Suppressor macrophage treated with lipopolysaccharide for 4 hours (primary cell): ENCODE data around the gene MRPL17.

ENCODE experiments used
- DNase-seq: peaks from one replicate; pipeline ENCODE4 v3.0.0-alpha.2; 2020

The MRPL17 gene

DNA sequence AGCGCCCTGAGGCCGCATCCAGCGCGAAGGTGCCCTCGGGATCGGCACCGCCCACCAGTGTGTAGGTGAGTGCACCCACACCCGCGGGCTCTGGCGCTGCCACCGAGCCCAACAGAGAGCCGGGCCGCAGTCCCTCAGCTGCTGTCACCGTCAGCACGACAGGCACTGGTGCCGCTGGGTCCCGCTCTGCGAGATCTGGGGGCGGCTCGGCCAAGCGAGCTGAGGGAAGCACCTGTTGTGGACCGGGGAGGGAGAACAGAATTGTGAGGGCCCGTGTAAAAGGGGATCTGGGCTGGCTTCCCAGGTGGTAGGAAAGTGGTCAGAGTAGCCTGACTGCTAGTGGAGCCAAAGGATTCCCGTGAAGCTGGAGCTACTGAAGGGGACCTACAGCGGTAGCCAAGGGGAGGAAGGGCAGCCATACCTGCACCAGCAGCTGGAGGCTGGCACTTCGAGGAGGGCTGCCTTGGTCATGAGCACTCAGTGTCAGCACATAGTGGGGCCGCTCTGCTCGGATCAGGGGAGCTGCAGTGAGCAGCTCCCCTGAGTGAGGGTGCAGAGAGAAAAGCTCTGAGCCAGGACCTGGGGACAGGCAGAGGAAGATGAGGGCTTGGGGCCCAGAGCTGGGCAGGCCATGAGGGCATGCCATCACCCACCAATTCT, 52.4 kb downstream of the MRPL17 start:
- DNase-seq, result no peak
